ENCODE results near the gene DUSP5.

GRCh38 chr10:110516815-110517492 lies 19.2 kb downstream of the DUSP5 start:
- TF ChIP-seq TAF1 (IDR thresholded peaks at IDR 0.05; ENCODE audit: borderline replicate concordance, insufficient read depth, low read length), result no peak
- TF ChIP-seq SIN3A (IDR thresholded peaks at IDR 0.05; ENCODE audit: borderline replicate concordance, insufficient read depth, low read length), result no peak
- TF ChIP-seq, protein P1, sequence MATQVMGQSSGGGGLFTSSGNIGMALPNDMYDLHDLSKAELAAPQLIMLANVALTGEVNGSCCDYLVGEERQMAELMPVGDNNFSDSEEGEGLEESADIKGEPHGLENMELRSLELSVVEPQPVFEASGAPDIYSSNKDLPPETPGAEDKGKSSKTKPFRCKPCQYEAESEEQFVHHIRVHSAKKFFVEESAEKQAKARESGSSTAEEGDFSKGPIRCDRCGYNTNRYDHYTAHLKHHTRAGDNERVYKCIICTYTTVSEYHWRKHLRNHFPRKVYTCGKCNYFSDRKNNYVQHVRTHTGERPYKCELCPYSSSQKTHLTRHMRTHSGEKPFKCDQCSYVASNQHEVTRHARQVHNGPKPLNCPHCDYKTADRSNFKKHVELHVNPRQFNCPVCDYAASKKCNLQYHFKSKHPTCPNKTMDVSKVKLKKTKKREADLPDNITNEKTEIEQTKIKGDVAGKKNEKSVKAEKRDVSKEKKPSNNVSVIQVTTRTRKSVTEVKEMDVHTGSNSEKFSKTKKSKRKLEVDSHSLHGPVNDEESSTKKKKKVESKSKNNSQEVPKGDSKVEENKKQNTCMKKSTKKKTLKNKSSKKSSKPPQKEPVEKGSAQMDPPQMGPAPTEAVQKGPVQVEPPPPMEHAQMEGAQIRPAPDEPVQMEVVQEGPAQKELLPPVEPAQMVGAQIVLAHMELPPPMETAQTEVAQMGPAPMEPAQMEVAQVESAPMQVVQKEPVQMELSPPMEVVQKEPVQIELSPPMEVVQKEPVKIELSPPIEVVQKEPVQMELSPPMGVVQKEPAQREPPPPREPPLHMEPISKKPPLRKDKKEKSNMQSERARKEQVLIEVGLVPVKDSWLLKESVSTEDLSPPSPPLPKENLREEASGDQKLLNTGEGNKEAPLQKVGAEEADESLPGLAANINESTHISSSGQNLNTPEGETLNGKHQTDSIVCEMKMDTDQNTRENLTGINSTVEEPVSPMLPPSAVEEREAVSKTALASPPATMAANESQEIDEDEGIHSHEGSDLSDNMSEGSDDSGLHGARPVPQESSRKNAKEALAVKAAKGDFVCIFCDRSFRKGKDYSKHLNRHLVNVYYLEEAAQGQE (IDR thresholded peaks at IDR 0.05; ENCODE audit: insufficient read depth in 1 of 2, low read depth in 2 of 2, low read length in 2 of 2), result no peak
- no peak for TF ChIP-seq POLR2AphosphoS5 (IDR thresholded peaks at IDR 0.05; ENCODE audit: low read depth, low read length)
- no peak for TF ChIP-seq FOXP2 (optimal IDR thresholded peaks at IDR 0.05; ENCODE audit: borderline replicate concordance, extremely low read depth, extremely low read length, insufficient read depth)
